Heart left ventricle (tissue), 13 donors: ENCODE measurements around the gene LMAN1L.

Experiments used
- POLR2A ChIP-seq, 2 donors: fragments of 450-650 bp; IDR thresholded peaks; one replicate each; pipeline ENCODE4 v1.6.1; 2017; ENCODE audit warnings: antibody characterized with exemption in 2 of 2, mild to moderate bottlenecking in 2 of 2, moderate library complexity in 2 of 2
- TF ChIP-seq, protein P1 (sequence below), 12 donors: fragments of 200-600 bp; sonication (generic) in 4 of 12; IDR thresholded peaks; one replicate each; pipeline versions ENCODE4 v1.5.0 to v1.8.0; 2018 to 2022; ENCODE audit warnings: antibody characterized with exemption in 12 of 12, mild to moderate bottlenecking in 5 of 12
- donor health status: ischemic (EF 13 %, LVEDD 7.1; RV severe dilation, severe dysfunction).
- donor health status: DM: no; HTN: yes; CAD: no.
- donor health status: DM: no; HTN: no; CAD: no.
- donor health status: ischemic (EF 25% LVEDD 6.9; RV normal size, moderate dysfunction).
- donor health status: ischemic (EF 25% LVEDD 5.7; RV mildly dilated, moderate dysfunction).
- donor health status: ischemic (EF 35%, LVEDD 5.7; RV mildly dilated, moderate dysfunction).
- donor health status: nonischemic (EF 11% LVEDD 7.7; RV severe dilation, severe dysfunction).
- donor health status: DM: yes; HTN: yes; CAD: no.
- donor health status: PGD.
- donor health status: ischemic (EF 29% LVEDD 5.4; RV normal size, mild dysfunction).
- donor health status: nonischemic (EF 23%, LVEDD 6.1; RV moderate dilation, normal function).

DNA sequence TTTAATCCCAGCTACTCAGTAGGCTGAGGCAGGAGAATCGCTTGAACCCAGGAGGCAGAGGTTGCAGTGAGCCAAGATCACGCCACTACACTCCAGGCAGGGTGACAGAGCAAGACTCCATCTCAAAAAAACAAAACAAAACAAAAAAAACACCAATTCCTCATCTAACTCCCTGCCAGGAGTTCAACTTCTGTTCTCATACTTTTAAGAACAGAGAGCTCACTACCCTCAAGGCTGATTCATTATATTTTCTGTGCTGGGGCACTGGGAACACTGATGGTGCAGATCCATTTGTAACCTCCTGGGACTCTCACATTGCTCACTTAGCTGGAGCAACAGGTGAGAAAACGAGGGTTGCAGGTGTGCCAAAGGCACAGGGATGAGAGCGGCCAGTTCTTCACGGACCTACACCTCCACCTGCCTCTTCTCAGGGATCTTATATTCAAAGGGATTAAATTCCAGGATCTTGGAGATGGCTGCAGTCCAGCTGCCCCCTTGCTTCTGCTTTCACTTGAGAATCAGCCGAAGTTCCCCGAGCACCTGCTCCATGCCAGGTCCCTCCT lies 43.1 kb upstream of the LMAN1L start:
- no peak for TF ChIP-seq POLR2A (IDR thresholded peaks at IDR 0.05)
- TF ChIP-seq, protein P1, sequence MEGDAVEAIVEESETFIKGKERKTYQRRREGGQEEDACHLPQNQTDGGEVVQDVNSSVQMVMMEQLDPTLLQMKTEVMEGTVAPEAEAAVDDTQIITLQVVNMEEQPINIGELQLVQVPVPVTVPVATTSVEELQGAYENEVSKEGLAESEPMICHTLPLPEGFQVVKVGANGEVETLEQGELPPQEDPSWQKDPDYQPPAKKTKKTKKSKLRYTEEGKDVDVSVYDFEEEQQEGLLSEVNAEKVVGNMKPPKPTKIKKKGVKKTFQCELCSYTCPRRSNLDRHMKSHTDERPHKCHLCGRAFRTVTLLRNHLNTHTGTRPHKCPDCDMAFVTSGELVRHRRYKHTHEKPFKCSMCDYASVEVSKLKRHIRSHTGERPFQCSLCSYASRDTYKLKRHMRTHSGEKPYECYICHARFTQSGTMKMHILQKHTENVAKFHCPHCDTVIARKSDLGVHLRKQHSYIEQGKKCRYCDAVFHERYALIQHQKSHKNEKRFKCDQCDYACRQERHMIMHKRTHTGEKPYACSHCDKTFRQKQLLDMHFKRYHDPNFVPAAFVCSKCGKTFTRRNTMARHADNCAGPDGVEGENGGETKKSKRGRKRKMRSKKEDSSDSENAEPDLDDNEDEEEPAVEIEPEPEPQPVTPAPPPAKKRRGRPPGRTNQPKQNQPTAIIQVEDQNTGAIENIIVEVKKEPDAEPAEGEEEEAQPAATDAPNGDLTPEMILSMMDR (IDR thresholded peaks at IDR 0.05) = no peak
